Renal cortical epithelial cell (primary cell): Measurements from ENCODE around the gene RGS9BP. TPM values are rescaled to one million over a fixed set of nuclear protein-coding genes. Genes with fewer than 3 reads are reported as not detected.
"Not testable (repeated sequence)": the region's sequence is repeated elsewhere in the genome, so short reads cannot be mapped to it uniquely, and the experiment has no call there.

Experiments used
- DNase-seq: peaks from one replicate; pipeline ENCODE4 v3.0.0-alpha.2; 2011; ENCODE audit warnings: low read depth
- total RNA-seq: library from RNA; depleted of rRNA; stranded (reverse); fragments of >200 nt; gene quantifications from 2 replicates; pipeline ENCODE4 v1.2.3, GENCODE V29; 2014

RGS9BP gene
- total RNA-seq, 1 donor from 2014 or later, result 0.25 TPM

- DNase-seq, result not testable (repeated sequence)
These were observed 19.9 kb downstream of the RGS9BP start for GRCh38 chr19:32695506-32695905.

- DNase-seq, result not testable (repeated sequence)
These were observed 21.1 kb downstream of the RGS9BP start for GRCh38 chr19:32696771-32697170.

DNA sequence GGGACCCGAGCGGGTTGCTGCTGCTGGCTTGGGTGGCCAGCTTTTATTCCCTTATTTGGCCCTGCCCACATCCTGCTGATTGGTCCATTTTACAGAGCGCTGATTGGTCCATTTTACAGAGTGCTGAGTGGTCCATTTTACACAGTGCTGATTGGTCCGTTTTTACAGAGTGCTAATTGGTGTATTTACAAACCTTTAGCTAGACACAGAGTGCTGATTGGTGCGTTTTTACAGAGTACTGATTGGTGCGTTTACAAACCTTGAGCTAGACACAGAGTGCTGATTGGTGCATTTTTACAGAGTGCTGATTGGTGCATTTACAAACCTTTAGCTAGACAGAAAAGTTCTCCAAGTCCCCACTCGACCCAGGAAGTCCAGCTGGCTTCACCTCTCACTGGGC is 24.5 kb downstream of the RGS9BP start:
- not testable (repeated sequence) for DNase-seq

GRCh38 chr19:32702010-32702409 is 26.4 kb downstream of the RGS9BP start:
- DNase-seq, result peak; percentile 84

DNA sequence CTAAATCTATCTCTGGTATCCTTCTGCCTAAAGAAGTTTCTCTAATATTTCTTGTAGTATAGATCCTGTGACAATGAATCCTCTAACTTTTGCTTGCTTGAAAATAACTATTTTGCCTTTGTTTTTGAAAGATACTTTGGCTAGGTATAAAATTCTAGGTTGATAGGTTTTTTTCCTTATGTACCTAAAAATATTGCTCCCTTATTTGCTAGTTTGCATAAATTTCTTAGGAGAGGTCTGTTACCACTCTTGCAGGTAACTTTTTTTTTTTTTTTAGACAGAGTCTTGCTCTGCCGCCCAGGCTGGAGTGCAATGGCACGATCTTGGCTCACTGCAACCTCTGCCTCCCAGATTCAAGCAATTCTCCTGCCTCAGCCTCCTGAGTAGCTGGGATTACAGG is 28.4 kb downstream of the RGS9BP start:
- DNase-seq, result not testable (repeated sequence)

GRCh38 chr19:32708457-32708856 is 32.8 kb downstream of the RGS9BP start:
- no peak for DNase-seq

DNA sequence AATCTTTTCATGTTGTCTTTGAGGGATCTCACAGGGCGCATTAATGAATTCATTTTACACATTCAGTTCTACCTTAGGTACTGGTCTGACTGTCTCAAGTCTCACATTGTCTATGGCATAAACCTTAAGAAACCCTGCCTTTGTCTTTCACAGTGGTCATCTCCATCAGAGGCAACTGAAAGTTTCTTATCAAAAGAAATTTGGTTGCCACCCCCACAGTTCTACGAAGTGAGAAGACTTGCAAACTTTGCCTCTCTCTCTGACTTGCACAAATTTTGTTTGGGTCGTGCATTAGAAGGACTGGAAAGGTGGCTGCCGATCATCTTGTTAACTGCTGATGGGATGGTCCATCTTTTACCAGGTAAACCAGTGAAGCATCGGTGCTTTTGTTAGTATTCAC is 33.4 kb downstream of the RGS9BP start:
- DNase-seq, result no peak

GRCh38 chr19:32711747-32712146 is 36.1 kb downstream of the RGS9BP start:
- no peak for DNase-seq

- not testable (repeated sequence) for DNase-seq
These were observed 40.6 kb downstream of the RGS9BP start for GRCh38 chr19:32716203-32716602.

DNA sequence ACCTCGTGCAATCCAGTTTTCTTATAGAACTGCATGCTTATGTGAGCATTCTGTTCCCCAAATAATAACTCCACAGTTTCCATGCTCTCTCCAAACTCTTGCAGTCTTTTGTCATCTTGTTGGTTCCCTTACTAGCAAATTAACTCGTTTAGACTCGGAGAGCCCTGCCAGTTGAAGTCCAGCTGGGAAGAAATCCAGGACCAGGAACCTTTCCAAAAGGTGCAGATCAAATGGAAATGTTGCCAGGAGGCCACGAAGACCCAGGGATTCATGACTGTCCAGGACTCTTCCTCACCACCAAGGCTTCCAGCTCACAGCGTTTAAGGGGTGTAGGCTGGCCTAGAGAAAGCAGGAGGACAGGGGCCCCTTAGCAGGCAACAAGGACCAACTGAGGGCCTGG is 41.8 kb downstream of the RGS9BP start:
- DNase-seq, result no peak

DNA sequence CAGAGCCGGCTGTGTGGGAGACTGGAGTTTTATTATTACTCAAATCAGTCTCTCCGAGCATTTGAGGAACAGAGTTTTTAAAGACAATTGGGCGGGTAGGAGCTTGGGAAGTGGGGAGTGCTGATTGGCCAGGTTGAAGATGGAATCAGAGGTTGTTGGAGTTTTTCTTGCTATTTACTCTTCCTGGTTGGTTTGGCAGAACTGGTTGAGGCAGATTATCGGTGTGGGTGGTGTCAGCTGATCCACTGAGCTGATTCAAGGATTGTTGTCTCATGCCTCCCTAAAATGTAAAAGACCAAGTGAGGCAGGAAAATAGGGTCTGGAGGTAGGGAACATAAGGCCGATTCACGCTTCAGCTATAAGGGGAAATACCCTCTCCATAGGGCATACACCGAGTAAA is 42.6 kb downstream of the RGS9BP start:
- DNase-seq, result no peak

GRCh38 chr19:32719611-32720059 is 44.0 kb downstream of the RGS9BP start, which contains the start of gene TDRD12:
Gene TDRD12, plus strand, starts transcription at chr19:32719767. Its CDS starts 306 bp downstream, at chr19:32720073.
- DNase-seq, result no peak

DNA sequence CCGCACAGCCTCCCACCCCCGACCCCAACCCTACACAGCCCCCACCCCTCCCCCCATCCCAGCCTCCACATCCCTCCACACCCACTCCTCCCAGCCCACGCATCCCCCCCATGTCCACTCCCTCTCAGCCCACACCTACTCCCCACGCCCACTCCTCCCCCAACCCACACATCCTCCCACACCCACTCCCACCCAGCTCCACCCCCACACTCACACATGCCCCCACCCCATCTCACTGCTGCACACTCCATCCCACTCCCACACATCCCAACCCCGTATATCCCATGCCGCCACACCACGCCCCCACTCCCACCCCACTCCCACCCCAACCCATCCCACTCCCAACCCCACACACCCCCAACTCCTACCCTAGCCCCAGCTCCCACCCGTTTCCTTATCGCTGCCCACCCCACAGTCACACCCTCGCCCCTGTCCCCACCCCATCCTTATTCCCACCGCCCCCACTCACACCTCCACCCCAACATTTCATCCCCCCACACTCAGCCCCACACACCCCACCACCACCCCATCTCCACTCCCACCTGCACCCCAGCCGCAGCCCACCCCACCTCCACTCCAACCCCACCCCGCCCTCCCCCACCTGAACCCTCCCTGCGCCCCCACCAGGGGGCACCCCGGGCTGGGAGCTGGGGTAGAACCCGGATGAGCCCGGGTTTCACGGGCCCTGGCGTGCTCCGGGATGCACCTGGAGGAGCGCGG is 44.7 kb downstream of the RGS9BP start:
- DNase-seq, result no peak

GRCh38 chr19:32720936-32721250 is 45.2 kb downstream of the RGS9BP start:
- DNase-seq, result no peak

Other genes with a start within 250 kb of the RGS9BP start
- 105 and 167 TPM in 2 replicates for gene PDCD5, start 94.7 kb upstream of the RGS9BP start, total RNA-seq
- 29.5 and 37.5 TPM in 2 replicates for gene ANKRD27, start 668 bp upstream of the RGS9BP start, total RNA-seq
- gene NUDT19, start 16.0 kb downstream of the RGS9BP start, total RNA-seq, result 13.5 and 14.6 TPM in 2 replicates
- gene TDRD12, start 43.9 kb downstream of the RGS9BP start, total RNA-seq, result 0.25 TPM in 1 of 2 replicates, not detected in the other
- gene SLC7A9, start 193.9 kb downstream of the RGS9BP start, total RNA-seq, result 0.15 and 2.8 TPM in 2 replicates